Stimulated activated CD4-positive, alpha-beta T cell treated with anti-CD3 and anti-CD28 coated beads, Interleukin-1b, Interleukin-23, amount 100 ng/mL, for 48 hours (primary cell): ENCODE data around the gene AUTS2.

Experiments
- DNase-seq: peaks from one replicate; pipeline ENCODE4 v3.0.0-alpha.2; 2020

AUTS2 gene

GRCh38 chr7:70660819-70661191, 1062.5 kb downstream of the AUTS2 start:
- no peak for DNase-seq

GRCh38 chr7:70663680-70664079, 1065.4 kb downstream of the AUTS2 start:
- DNase-seq = no peak

GRCh38 chr7:70665997-70666396, 1067.7 kb downstream of the AUTS2 start:
- DNase-seq = no peak

- DNase-seq = no peak
Observed at GRCh38 chr7:70667406-70667805, 1069.1 kb downstream of the AUTS2 start.

- no peak for DNase-seq
Observed at GRCh38 chr7:70668606-70669358, 1070.5 kb downstream of the AUTS2 start.

GRCh38 chr7:70669854-70670253, 1071.6 kb downstream of the AUTS2 start:
- DNase-seq = no peak

- DNase-seq = no peak
Observed at GRCh38 chr7:70670288-70670687, 1072.0 kb downstream of the AUTS2 start.

- no peak for DNase-seq
Observed at GRCh38 chr7:70673778-70674570, 1075.7 kb downstream of the AUTS2 start.

GRCh38 chr7:70674571-70675010, 1076.3 kb downstream of the AUTS2 start:
- DNase-seq = no peak

- DNase-seq = no peak
Observed at GRCh38 chr7:70676243-70676642, 1078.0 kb downstream of the AUTS2 start.

GRCh38 chr7:70678621-70679251, 1080.5 kb downstream of the AUTS2 start:
- no peak for DNase-seq

GRCh38 chr7:70679661-70680060, 1081.4 kb downstream of the AUTS2 start:
- no peak for DNase-seq

GRCh38 chr7:70680306-70680705, 1082.0 kb downstream of the AUTS2 start:
- no peak for DNase-seq

- DNase-seq = no peak
Observed at GRCh38 chr7:70680743-70681468, 1082.6 kb downstream of the AUTS2 start.

GRCh38 chr7:70681469-70682350, 1083.4 kb downstream of the AUTS2 start:
- no peak for DNase-seq

- DNase-seq = no peak
Observed at GRCh38 chr7:70684173-70684572, 1085.9 kb downstream of the AUTS2 start.

GRCh38 chr7:70693321-70693685, 1095.0 kb downstream of the AUTS2 start:
- no peak for DNase-seq

GRCh38 chr7:70693686-70694433, 1095.6 kb downstream of the AUTS2 start:
- no peak for DNase-seq

GRCh38 chr7:70694434-70694970, 1096.2 kb downstream of the AUTS2 start:
- DNase-seq = no peak

GRCh38 chr7:70694971-70695794, 1096.9 kb downstream of the AUTS2 start:
- DNase-seq = no peak
